Gastroesophageal sphincter (tissue), 4 donors: ENCODE results near the gene DET1. TPM values are rescaled to one million over a fixed set of nuclear protein-coding genes. Genes with fewer than 3 reads are reported as not detected.

ENCODE experiments used
- ATAC-seq: fragments of 150-250 bp; one replicate; pipeline ENCODE4 v1.9.1; 2016; ENCODE audit warnings: mild to moderate bottlenecking, moderate library complexity
- H3K27ac ChIP-seq, 4 donors: fragments of 200-600 bp; sonication (generic) in 3 of 4; 1 replicate in 3 of 4; 2 replicates in 1 of 4; pipeline ENCODE4 v1.5.1; 2016 to 2019
- H3K27me3 ChIP-seq: fragments of 200-600 bp; sonication (generic); one replicate; pipeline ENCODE4 v1.5.1; 2019
- H3K36me3 ChIP-seq, 2 donors: fragments of 200-600 bp; sonication (generic); one replicate each; pipeline ENCODE4 v1.5.1; 2019; ENCODE audit warnings: control low read depth in 1 of 2
- H3K4me1 ChIP-seq, 3 donors: fragments of 200-600 bp; sonication (generic); 1 replicate in 2 of 3; 2 replicates in 1 of 3; pipeline ENCODE4 v1.5.1; 2016 to 2019; ENCODE audit warnings: control low read depth in 2 of 3
- H3K4me3 ChIP-seq, 2 donors: fragments of 200-600 bp; sonication (generic); one replicate each; pipeline ENCODE4 v1.5.1; 2019; ENCODE audit warnings: mild to moderate bottlenecking in 1 of 2, moderate library complexity in 1 of 2
- H3K9me3 ChIP-seq, 3 donors: fragments of 200-600 bp; sonication (generic); one replicate each; pipeline ENCODE4 v1.5.1; 2017 to 2019; ENCODE audit warnings: control low read depth in 2 of 3
- EP300 ChIP-seq: sonication (generic); formaldehyde crosslinking; IDR thresholded peaks from one replicate; pipeline ENCODE4 v1.6.1; 2017; ENCODE audit warnings: antibody characterized with exemption, mild to moderate bottlenecking
- POLR2A ChIP-seq, 2 donors: fragments of 450-650 bp; IDR thresholded peaks; one replicate each; pipeline ENCODE4 v1.6.1; 2017; ENCODE audit warnings: antibody characterized with exemption in 2 of 2, mild to moderate bottlenecking in 2 of 2, moderate library complexity in 1 of 2
- POLR2AphosphoS5 ChIP-seq: sonication (generic); formaldehyde crosslinking; IDR thresholded peaks from one replicate; pipeline ENCODE4 v1.6.1; 2017; ENCODE audit warnings: antibody characterized with exemption
- WGBS, 2 donors: methylation state at CpG; one replicate each; pipeline ENCODE4 v1.1.5; 2018; ENCODE audit warnings: low coverage in 1 of 2; 5-methylcytosine and 5-hydroxymethylcytosine counted together
- total RNA-seq, 4 donors: library from RNA; depleted of rRNA; stranded (reverse); fragments of >200 nt; gene quantifications; one replicate each; pipeline ENCODE4 v1.1.0, GENCODE V29; 2016
- TF ChIP-seq, protein P1 (sequence below), 4 experiments: fragments of 200-600 bp in 2 of 4; fragments of 450-650 bp in 2 of 4; sonication (generic) in 1 of 4; IDR thresholded peaks; one replicate each; pipeline ENCODE4 v1.5.1; 2017 to 2019; ENCODE audit warnings: antibody characterized with exemption in 4 of 4, mild to moderate bottlenecking in 2 of 4, moderate library complexity in 2 of 4

The DET1 gene
- total RNA-seq, 4 donors from 2014 or later, result 1.3 to 11.5 (median 6.6) TPM

GRCh38 chr15:88512601-88513000, 33.9 kb downstream of the DET1 start:
- Histone ChIP-seq H3K4me1 (no peaks in the 10 kb centered on the region), H3K27ac (no peak overlapping the region), H3K36me3 (peaks cover 0 to 82% of the 10 kb centered on the region in 2 donors), H3K27me3 (no peaks in the 10 kb centered on the region), H3K4me3 (no peak overlapping the region), H3K9me3 (no peaks in the 10 kb centered on the region)
- no peak for ATAC-seq
- TF ChIP-seq, protein P1, sequence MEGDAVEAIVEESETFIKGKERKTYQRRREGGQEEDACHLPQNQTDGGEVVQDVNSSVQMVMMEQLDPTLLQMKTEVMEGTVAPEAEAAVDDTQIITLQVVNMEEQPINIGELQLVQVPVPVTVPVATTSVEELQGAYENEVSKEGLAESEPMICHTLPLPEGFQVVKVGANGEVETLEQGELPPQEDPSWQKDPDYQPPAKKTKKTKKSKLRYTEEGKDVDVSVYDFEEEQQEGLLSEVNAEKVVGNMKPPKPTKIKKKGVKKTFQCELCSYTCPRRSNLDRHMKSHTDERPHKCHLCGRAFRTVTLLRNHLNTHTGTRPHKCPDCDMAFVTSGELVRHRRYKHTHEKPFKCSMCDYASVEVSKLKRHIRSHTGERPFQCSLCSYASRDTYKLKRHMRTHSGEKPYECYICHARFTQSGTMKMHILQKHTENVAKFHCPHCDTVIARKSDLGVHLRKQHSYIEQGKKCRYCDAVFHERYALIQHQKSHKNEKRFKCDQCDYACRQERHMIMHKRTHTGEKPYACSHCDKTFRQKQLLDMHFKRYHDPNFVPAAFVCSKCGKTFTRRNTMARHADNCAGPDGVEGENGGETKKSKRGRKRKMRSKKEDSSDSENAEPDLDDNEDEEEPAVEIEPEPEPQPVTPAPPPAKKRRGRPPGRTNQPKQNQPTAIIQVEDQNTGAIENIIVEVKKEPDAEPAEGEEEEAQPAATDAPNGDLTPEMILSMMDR (IDR thresholded peaks at IDR 0.05), result no peak
- TF ChIP-seq EP300, result no peak
- TF ChIP-seq POLR2A (IDR thresholded peaks at IDR 0.05), result no peak
- WGBS, 2 donors, result 73 to 90% methylated on average over 2 to 3 of the region's 5 CpGs

DNA sequence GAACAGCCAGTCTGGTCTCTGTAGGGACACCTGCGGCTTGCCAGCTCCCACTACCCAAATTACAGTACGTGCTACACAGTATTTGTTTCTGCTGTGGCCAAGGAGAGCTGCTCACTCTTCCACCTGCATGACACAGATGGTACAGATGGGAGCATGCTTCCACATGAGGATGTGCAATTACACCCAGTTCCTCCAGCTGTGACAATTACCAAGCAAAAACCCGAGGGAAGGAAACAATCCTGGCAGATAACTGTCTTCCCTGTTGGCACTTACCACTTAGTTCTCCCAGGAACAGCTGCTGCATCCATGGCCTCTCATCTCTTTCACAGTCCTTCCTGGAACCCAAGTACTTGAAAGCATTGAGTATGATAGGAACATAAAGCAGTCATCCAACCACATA, 34.4 kb downstream of the DET1 start:
- ATAC-seq, result no peak
- Histone ChIP-seq H3K27me3 (no peaks in the 10 kb centered on the region), H3K27ac (no peak overlapping the region), H3K36me3 (peaks cover 0 to 88% of the 10 kb centered on the region in 2 donors), H3K9me3 (no peaks in the 10 kb centered on the region), H3K4me3 (no peak overlapping the region), H3K4me1 (no peaks in the 10 kb centered on the region)
- 88 to 90% methylated on average over 1 to 3 of the region's 3 CpGs for WGBS, 2 donors
- TF ChIP-seq EP300 (no peak), POLR2A (IDR thresholded peaks at IDR 0.05) (no peak), POLR2AphosphoS5 (no peak)
- TF ChIP-seq, protein P1 (IDR thresholded peaks at IDR 0.05), result no peak

DNA sequence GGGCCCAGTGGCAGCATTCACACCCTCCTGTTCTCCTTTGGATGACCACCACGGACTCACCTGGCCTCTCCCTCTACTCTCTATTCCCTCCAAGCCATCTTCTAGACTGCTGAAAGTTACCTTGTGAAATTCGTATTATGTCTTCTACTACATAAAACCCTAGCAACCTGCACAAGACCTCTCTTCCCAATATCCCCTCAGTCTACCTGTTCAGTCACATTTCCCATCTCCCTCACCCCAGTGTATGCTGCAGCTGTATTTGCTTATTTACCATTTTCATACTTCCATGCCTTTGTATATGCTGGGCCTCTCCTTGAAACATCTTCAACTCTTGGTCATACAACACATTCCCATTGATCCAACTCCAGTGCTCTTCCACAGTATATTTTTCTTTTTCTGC, 35.3 kb downstream of the DET1 start:
- Histone ChIP-seq H3K4me3 (no peak overlapping the region), H3K9me3 (no peaks in the 10 kb centered on the region), H3K27ac (no peak overlapping the region), H3K36me3 (peaks cover 0 to 90% of the 10 kb centered on the region in 2 donors), H3K4me1 (no peaks in the 10 kb centered on the region), H3K27me3 (no peaks in the 10 kb centered on the region)
- TF ChIP-seq POLR2A (IDR thresholded peaks at IDR 0.05) (no peak), POLR2AphosphoS5 (no peak), EP300 (no peak)
- TF ChIP-seq, protein P1 (IDR thresholded peaks at IDR 0.05), result no peak
- no peak for ATAC-seq
- 92 to 98% methylated on average over 2 of the region's 2 CpGs for WGBS, 2 donors

GRCh38 chr15:88509964-88510363, 36.5 kb downstream of the DET1 start:
- ATAC-seq, result no peak
- Histone ChIP-seq H3K4me1 (no peaks in the 10 kb centered on the region), H3K4me3 (no peak overlapping the region), H3K27ac (no peak overlapping the region), H3K36me3 (peaks cover 0 to 89% of the 10 kb centered on the region in 2 donors), H3K9me3 (no peaks in the 10 kb centered on the region), H3K27me3 (no peaks in the 10 kb centered on the region)
- TF ChIP-seq EP300 (no peak), POLR2A (IDR thresholded peaks at IDR 0.05) (no peak), POLR2AphosphoS5 (no peak)
- TF ChIP-seq, protein P1 (IDR thresholded peaks at IDR 0.05), result no peak

- ATAC-seq, result no peak
- Histone ChIP-seq H3K27ac (no peak overlapping the region), H3K4me1 (no peaks in the 10 kb centered on the region), H3K9me3 (no peaks in the 10 kb centered on the region), H3K4me3 (no peak overlapping the region), H3K36me3 (peaks cover 0 to 92% of the 10 kb centered on the region in 2 donors), H3K27me3 (no peaks in the 10 kb centered on the region)
- 92 to 100% methylated on average over 2 to 4 of the region's 4 CpGs for WGBS, 2 donors
- no peak for TF ChIP-seq EP300
- no peak for TF ChIP-seq POLR2AphosphoS5
- TF ChIP-seq POLR2A (IDR thresholded peaks at IDR 0.05), result no peak
- TF ChIP-seq, protein P1 (IDR thresholded peaks at IDR 0.05), result no peak
Measured at GRCh38 chr15:88509321-88509720, 37.2 kb downstream of the DET1 start.
